Stimulated activated CD8-positive, alpha-beta memory T cell treated with anti-CD3 and anti-CD28 coated beads, Interleukin-4, amount 100 ng/mL, for 48 hours (primary cell): Measurements from ENCODE around the gene MTHFD1L.
A peak's percentile ranks its signal among the peaks of the same experiment; 100 is the strongest.

Experiments
- DNase-seq: peaks from one replicate; pipeline ENCODE4 v3.0.0-alpha.2; 2020

Gene MTHFD1L

GRCh38 chr6:150937132-150937906 is 71.8 kb downstream of the MTHFD1L start:
- no peak for DNase-seq

- DNase-seq = no peak
Observed at GRCh38 chr6:150939399-150939798, 73.9 kb downstream of the MTHFD1L start.

GRCh38 chr6:150940941-150941340 is 75.4 kb downstream of the MTHFD1L start:
- DNase-seq = no peak

DNA sequence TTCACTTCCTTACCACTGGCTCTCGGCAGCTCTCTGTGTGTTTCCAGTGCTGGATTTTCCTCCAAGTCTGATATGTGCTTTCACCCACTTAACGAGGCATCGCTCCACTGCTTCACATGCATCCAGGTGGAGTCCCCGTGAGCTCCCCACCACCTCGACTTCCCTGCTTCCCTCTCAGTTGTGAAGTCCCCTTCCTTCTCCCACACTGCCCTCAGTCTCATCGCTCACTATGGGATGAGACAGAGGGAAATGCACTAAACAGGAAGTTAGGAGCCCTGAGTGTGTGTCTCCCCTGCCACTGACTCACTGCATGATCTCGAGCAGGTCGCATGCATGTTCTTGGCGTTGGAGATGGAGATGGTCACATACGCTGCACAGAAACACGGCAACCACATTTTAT is 84.0 kb downstream of the MTHFD1L start:
- no peak for DNase-seq

DNA sequence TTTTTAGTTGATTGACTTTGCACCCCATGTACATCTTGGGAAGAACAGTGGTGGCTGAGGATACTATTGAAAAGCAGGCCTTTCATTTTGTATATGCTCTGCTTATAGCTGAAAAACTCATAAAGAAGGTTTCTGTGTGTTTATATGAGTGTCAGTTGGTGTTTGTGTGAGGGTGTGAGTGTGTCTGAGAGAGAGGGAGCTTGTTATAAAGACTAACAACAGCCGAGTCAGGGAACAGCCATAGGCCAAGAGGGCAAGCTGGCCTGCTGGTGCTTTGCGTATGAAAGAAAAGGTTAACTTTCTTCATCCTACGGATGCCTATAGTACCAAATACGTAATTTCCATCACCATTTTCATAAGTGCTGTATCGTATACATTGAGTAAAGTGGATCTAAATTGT is 88.3 kb downstream of the MTHFD1L start:
- no peak for DNase-seq

DNA sequence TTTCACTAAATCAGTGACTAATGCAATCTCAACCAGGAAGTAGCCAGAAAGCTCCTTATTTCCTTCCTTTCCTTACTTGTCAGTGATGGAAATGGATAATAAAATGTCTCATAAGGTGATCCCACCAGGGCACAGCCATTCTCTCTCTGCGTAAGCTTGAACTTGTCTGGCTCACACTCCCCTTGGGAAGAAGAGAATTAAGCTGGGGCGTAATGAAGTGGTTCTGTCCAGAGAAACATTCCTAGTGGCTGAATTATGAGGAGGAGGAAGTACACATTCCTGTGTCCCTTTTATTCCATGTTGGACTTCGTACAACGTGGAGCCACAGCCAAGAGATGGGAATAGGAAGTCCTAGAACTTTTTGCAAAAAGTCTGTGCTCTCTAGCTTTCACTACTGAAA is 93.7 kb downstream of the MTHFD1L start:
- no peak for DNase-seq

- DNase-seq = no peak
Observed at GRCh38 chr6:150962436-150962835, 96.9 kb downstream of the MTHFD1L start.

DNA sequence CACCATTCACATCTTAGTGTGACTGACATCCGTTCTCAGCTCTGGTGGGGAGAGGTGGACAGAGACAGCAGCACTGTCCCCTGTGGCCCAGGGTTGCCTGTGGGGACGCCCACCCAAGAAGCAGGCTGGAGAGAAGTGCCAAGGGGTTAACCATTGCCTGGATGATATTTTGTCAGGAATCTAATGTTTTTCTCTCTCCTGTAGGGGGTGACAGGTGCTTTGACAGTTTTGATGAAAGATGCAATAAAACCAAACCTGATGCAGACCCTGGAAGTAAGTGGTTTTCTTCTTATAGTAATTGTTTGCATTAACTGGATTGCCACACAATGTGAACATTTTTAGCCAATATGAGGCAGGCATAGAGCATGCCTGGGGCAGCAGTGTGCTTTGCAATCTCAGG is 99.3 kb downstream of the MTHFD1L start:
- DNase-seq = no peak

DNA sequence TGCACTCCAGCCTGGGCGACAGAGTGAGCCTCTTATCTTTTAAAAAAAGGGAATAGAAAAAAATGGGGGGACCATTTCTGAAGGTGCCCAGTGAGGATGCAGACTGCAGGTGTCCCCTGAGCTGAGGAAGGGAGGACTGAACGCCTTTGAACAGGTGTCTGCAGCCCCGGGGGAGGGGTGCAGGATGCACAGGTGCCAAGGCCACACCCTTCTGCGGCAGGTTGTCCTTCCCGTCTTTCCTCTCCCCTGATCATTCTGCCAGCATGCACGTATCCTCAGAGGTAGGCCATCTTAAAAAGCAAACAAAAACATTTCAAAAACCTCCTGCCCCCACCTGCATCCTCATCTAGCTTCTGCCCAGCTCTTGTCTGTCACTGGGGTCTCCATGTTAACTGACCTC is 101.3 kb downstream of the MTHFD1L start:
- DNase-seq = no peak

- DNase-seq = no peak
Observed at GRCh38 chr6:150967381-150967780, 101.9 kb downstream of the MTHFD1L start.

DNA sequence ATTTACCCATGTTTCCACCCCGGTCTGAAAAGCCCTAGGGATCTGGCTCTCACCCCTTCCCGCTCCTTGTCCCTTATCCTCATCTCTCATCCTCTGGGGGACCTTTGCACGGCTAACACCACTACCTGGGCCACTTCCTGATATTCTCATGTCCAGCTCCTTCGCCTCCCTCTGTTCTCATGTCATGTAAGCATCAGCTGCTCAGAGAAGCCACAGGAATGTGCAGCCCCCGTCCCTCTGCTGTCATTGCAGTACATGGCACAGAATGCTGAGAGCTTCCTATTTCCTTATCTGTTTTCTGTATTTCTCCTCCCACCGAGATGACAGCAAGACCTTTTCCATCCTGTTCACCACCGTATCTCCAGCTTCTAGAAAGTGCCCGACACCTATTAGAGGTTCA is 102.4 kb downstream of the MTHFD1L start:
- DNase-seq = no peak

GRCh38 chr6:150969901-150970300 is 104.4 kb downstream of the MTHFD1L start:
- no peak for DNase-seq

GRCh38 chr6:150971219-150971618 is 105.7 kb downstream of the MTHFD1L start:
- no peak for DNase-seq

GRCh38 chr6:150975136-150975535 is 109.6 kb downstream of the MTHFD1L start:
- no peak for DNase-seq

- no peak for DNase-seq
Observed at GRCh38 chr6:150977281-150977680, 111.8 kb downstream of the MTHFD1L start.

- DNase-seq = no peak
Observed at GRCh38 chr6:150978624-150979023, 113.1 kb downstream of the MTHFD1L start.

DNA sequence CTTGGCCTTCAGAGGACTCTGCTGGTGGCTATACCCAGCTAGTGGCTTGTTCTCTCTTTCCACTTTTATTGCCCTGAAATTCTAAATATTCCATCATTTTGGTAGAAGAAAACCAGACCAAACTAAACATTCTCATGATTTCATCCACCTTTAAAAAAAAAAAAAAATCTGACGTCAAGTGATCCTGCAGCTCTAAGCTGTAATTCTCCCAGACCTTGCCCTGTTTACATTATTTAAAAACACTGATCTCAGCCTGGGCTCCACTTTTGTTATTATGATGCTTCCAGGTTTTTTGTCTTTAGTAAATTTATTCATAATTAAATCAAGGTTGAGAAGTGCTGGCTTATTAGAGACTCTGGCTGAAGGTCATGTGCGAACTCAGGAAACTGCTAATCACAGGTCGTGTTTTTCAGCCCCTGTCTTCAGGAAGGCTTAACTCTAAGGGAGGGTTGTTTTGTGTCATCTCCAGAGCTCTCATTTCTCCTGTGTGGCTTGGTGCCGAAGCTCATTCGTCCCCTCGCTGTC is 114.4 kb downstream of the MTHFD1L start:
- no peak for DNase-seq

DNA sequence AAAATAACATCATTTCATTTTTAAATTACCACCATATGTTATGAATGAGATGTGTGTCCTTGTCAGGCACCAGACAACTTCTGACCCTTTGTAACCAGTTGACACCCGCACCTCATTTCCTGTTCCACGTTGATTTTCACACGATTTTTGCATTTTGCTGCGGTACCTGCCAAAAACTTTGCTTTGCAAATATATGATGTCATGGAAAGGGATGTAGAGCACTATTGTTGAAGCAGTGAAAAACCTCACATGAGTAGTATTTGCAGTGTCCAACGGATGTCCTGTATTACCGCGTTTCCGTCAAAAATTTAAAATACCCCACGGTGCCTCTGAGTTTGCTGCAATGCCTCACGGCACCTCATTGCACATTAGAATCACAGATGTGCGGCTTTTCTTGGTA is 115.6 kb downstream of the MTHFD1L start:
- no peak for DNase-seq

GRCh38 chr6:150981669-150982068 is 116.2 kb downstream of the MTHFD1L start:
- no peak for DNase-seq

GRCh38 chr6:150987371-150987828 is 121.9 kb downstream of the MTHFD1L start:
- DNase-seq = peak; percentile 52

- no peak for DNase-seq
Observed at GRCh38 chr6:150987855-150988464, 122.5 kb downstream of the MTHFD1L start.

GRCh38 chr6:150991487-150991886 is 126.0 kb downstream of the MTHFD1L start:
- no peak for DNase-seq

DNA sequence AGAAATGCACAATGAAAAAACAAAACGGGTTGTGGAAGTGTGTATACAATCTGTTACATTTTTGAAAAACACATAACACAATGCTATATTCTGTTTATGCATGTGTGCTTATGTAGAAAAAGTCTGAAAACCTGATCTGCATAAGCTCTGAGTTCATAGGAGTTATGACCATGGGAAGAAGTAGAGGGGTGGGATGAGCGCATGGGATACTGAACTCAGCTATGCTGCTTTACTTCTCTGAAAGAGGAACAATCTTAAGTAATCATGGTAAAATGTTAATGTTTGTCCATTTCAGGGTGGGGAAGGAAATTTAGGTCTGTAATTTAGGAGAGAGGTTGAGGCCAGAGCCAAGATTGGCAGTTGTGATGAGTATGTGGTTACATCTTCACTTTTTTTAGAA is 126.8 kb downstream of the MTHFD1L start:
- DNase-seq = no peak

GRCh38 chr6:150992703-150993102 is 127.2 kb downstream of the MTHFD1L start:
- DNase-seq = no peak
